ENCODE data around the gene ROR2. TPM values are rescaled to one million over a fixed set of nuclear protein-coding genes. Genes with fewer than 3 reads are reported as not detected.

ROR2 gene
- total RNA-seq, 4 donors from 2014 or later, result 9.5 to 17.7 (median 15.9) TPM

GRCh38 chr9:91884696-91885687 lies 65.0 kb downstream of the ROR2 start:
- intact Hi-C loops (cut with DNase I), result no loop called here
- 86 to 88% methylated on average over 12 of the region's 12 CpGs for WGBS, 2 donors
- H3K9me3 ChIP-seq, result no peaks in the 10 kb centered on the region
- DNase-seq, result no peak
- H3K36me3 ChIP-seq, result no peaks in the 10 kb centered on the region
- H3K4me3 ChIP-seq (replicated peaks in 1 of 3), result no peak overlapping the region
- H3K27me3 ChIP-seq, result no peaks in the 10 kb centered on the region
- no peak overlapping the region for H3K27ac ChIP-seq
- H3K4me1 ChIP-seq, result peaks cover 9 to 20% of the 10 kb centered on the region in 2 donors
- no peak for TF ChIP-seq POLR2A (IDR thresholded peaks at IDR 0.05)

GRCh38 chr9:91884153-91884552 lies 65.9 kb downstream of the ROR2 start:
- WGBS, 2 donors, result 87 to 97% methylated on average over 1 of the region's 1 CpG
- Histone ChIP-seq H3K27ac (no peak overlapping the region), H3K9me3 (no peaks in the 10 kb centered on the region), H3K27me3 (no peaks in the 10 kb centered on the region), H3K4me1 (peaks cover 8 to 17% of the 10 kb centered on the region in 2 donors), H3K4me3 (replicated peaks in 1 of 3) (no peak overlapping the region), H3K36me3 (no peaks in the 10 kb centered on the region)
- DNase-seq, result no peak
- TF ChIP-seq CTCF (IDR thresholded peaks at IDR 0.05), result no peak
- TF ChIP-seq POLR2A (IDR thresholded peaks at IDR 0.05), result no peak
- intact Hi-C loops (cut with DNase I), result no loop called here

- 93 to 96% methylated on average over 3 of the region's 3 CpGs for WGBS, 2 donors
- Histone ChIP-seq H3K4me3 (replicated peaks in 1 of 3) (no peak overlapping the region), H3K27ac (no peak overlapping the region), H3K9me3 (no peaks in the 10 kb centered on the region), H3K27me3 (no peaks in the 10 kb centered on the region), H3K4me1 (peaks cover 1 to 11% of the 10 kb centered on the region in 2 donors), H3K36me3 (no peaks in the 10 kb centered on the region)
- TF ChIP-seq CTCF (IDR thresholded peaks at IDR 0.05) (no peak), POLR2A (IDR thresholded peaks at IDR 0.05) (no peak)
- DNase-seq, result no peak
- intact Hi-C loops (cut with DNase I), result no loop called here
These were observed 66.5 kb downstream of the ROR2 start for GRCh38 chr9:91883503-91883902.

GRCh38 chr9:91882627-91883026 lies 67.4 kb downstream of the ROR2 start:
- DNase-seq, result no peak
- no peak overlapping the region for H3K27ac ChIP-seq
- H3K4me1 ChIP-seq, result peaks cover 0 to 7% of the 10 kb centered on the region in 2 donors
- no peak overlapping the region for H3K4me3 ChIP-seq (replicated peaks in 1 of 3)
- intact Hi-C loops (cut with DNase I), result no loop called here
- H3K9me3 ChIP-seq, result no peaks in the 10 kb centered on the region
- H3K27me3 ChIP-seq, result no peaks in the 10 kb centered on the region
- TF ChIP-seq POLR2A (IDR thresholded peaks at IDR 0.05) (no peak), CTCF (IDR thresholded peaks at IDR 0.05) (peak in 1 of 6 experiments; percentile 5)
- WGBS, 2 donors, result 93% methylated on average over 4 of the region's 4 CpGs
- H3K36me3 ChIP-seq, result no peaks in the 10 kb centered on the region

- H3K4me3 ChIP-seq (replicated peaks in 1 of 3), result no peak overlapping the region
- peaks cover 0 to 13% of the 10 kb centered on the region in 2 donors for H3K4me1 ChIP-seq
- H3K27me3 ChIP-seq, result no peaks in the 10 kb centered on the region
- TF ChIP-seq POLR2A (IDR thresholded peaks at IDR 0.05) (no peak), CTCF (IDR thresholded peaks at IDR 0.05) (no peak)
- H3K36me3 ChIP-seq, result no peaks in the 10 kb centered on the region
- intact Hi-C loops (cut with DNase I), result no loop called here
- DNase-seq, result peak in 1 of 2 donors; percentile 40
- no peaks in the 10 kb centered on the region for H3K9me3 ChIP-seq
- H3K27ac ChIP-seq, result no peak overlapping the region
- 88 to 91% methylated on average over 3 of the region's 3 CpGs for WGBS, 2 donors
These were observed 69.6 kb downstream of the ROR2 start for GRCh38 chr9:91880378-91880972.

Measured in thyroid gland (tissue), 4 donors.